ENCODE results near the gene XDH.

XDH gene

GRCh38 chr2:31331156-31331555 is 83.4 kb downstream of the XDH start:
- no peak for DNase-seq (ENCODE audit: low read depth, low spot score)

GRCh38 chr2:31329081-31329625 is 85.4 kb downstream of the XDH start:
- no peak for DNase-seq (ENCODE audit: low read depth, low spot score)

GRCh38 chr2:31328026-31328425 is 86.5 kb downstream of the XDH start:
- no peak for DNase-seq (ENCODE audit: low read depth, low spot score)

- no peak for DNase-seq (ENCODE audit: low read depth, low spot score)
These were observed 87.0 kb downstream of the XDH start for GRCh38 chr2:31327505-31327904.

GRCh38 chr2:31324016-31324633 is 90.4 kb downstream of the XDH start:
- DNase-seq (ENCODE audit: low read depth, low spot score), result no peak

GRCh38 chr2:31322371-31322770 is 92.2 kb downstream of the XDH start:
- DNase-seq (ENCODE audit: low read depth, low spot score), result no peak

GRCh38 chr2:31319406-31320175 is 95.0 kb downstream of the XDH start:
- DNase-seq (ENCODE audit: low read depth, low spot score), result no peak

GRCh38 chr2:31318361-31319336 is 95.9 kb downstream of the XDH start:
- DNase-seq (ENCODE audit: low read depth, low spot score), result no peak

GRCh38 chr2:31317396-31317795 is 97.1 kb downstream of the XDH start:
- no peak for DNase-seq (ENCODE audit: low read depth, low spot score)

- DNase-seq (ENCODE audit: low read depth, low spot score), result no peak
These were observed 99.8 kb downstream of the XDH start for GRCh38 chr2:31314761-31315160.

- no peak for DNase-seq (ENCODE audit: low read depth, low spot score)
These were observed 101.6 kb downstream of the XDH start for GRCh38 chr2:31312898-31313297.

GRCh38 chr2:31304816-31305215 is 109.7 kb downstream of the XDH start:
- DNase-seq (ENCODE audit: low read depth, low spot score), result no peak

- DNase-seq (ENCODE audit: low read depth, low spot score), result no peak
These were observed 111.5 kb downstream of the XDH start for GRCh38 chr2:31302940-31303563.

- no peak for DNase-seq (ENCODE audit: low read depth, low spot score)
These were observed 114.2 kb downstream of the XDH start for GRCh38 chr2:31300309-31300708.

- no peak for DNase-seq (ENCODE audit: low read depth, low spot score)
These were observed 115.0 kb downstream of the XDH start for GRCh38 chr2:31299547-31299946.

GRCh38 chr2:31297751-31298150 is 116.8 kb downstream of the XDH start:
- DNase-seq (ENCODE audit: low read depth, low spot score), result no peak

GRCh38 chr2:31296641-31297287 is 117.8 kb downstream of the XDH start:
- DNase-seq (ENCODE audit: low read depth, low spot score), result no peak

- DNase-seq (ENCODE audit: low read depth, low spot score), result no peak
These were observed 120.3 kb downstream of the XDH start for GRCh38 chr2:31294196-31294595.

- DNase-seq (ENCODE audit: low read depth, low spot score), result peak; percentile 48
These were observed 126.9 kb downstream of the XDH start for GRCh38 chr2:31287654-31288053.

- DNase-seq (ENCODE audit: low read depth, low spot score), result no peak
These were observed 127.5 kb downstream of the XDH start for GRCh38 chr2:31286961-31287550.

GRCh38 chr2:31286230-31286629 is 128.3 kb downstream of the XDH start:
- DNase-seq (ENCODE audit: low read depth, low spot score), result no peak
